HG02763 (cell line): ENCODE measurements around the gene MAFB.
"Not testable (repeated sequence)": the region's sequence is repeated elsewhere in the genome, so short reads cannot be mapped to it uniquely, and the experiment has no call there.

ENCODE experiments used
- ATAC-seq: cut with Tn5 transposase; IDR thresholded peaks from one replicate; pipeline ENCODE4 v1.9.1; 2021; ENCODE audit warnings: mild to moderate bottlenecking, moderate library complexity; ENCODE audit not compliant: unreplicated experiment

MAFB gene

DNA sequence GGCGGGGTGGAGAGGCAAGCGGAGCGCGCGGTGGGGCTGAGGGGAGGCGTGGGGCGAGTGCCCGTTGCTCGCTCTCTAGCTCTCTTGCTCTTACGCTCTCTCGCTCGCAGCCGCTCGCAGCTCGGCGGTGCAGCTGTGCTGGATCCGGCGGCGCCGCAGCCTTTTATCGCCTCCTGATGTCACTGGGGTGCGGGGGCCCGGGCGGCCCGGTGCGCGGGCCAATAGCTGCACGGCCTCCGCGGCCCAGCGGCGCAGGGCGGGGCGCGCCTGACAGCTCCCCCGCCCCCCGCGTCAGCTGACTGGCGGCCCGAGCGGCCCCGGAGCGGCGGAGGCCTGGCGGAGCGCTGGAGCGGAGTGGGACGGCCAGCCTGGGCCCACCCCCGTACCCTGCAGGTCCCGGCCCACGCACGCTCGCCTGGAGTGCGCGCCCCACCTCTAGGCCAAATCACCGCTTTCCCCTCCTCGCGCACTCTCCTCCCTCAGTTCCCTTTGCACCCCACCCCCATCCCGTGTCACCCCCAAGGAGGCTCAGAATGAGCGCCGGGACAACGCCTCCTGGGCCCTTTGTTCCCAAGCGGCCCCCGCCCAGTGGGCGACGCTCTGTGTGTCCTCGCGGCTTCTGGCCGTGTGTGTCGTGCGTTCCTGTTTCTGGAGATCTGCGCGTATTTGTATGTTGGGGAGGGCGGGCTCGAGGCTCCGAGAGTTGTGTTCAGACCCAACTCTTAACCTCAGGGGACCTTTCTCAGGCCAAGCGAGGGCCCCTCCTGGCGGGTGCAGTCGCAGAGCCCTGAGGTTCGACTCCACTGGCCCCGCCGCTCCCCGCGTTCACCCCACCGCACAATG, at the start of gene MAFB:
TSS of gene MAFB (minus strand) at position 137 of the 843 bp plus-strand sequence. CDS start 386 bp downstream, outside the sequence.
- no peak for ATAC-seq

DNA sequence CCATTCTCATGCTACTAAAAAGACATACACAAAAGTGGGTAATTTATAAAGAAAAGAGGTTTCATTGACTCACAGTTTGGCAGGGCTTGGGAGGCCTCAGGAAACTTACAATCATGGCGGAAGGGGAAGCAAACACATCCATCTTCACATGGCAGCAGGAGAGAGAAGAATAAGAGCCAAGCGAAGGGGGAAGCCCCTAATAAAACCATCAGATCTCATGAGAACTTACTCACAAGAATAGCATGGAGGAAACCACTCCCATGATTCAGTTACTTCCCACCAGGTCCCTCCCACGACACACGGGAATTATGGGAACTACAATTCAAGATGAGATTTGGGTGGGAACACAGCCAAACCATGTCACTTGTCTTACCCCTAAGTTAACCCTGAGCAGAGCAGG, 47.4 kb upstream of the MAFB start:
- ATAC-seq = not testable (repeated sequence)

DNA sequence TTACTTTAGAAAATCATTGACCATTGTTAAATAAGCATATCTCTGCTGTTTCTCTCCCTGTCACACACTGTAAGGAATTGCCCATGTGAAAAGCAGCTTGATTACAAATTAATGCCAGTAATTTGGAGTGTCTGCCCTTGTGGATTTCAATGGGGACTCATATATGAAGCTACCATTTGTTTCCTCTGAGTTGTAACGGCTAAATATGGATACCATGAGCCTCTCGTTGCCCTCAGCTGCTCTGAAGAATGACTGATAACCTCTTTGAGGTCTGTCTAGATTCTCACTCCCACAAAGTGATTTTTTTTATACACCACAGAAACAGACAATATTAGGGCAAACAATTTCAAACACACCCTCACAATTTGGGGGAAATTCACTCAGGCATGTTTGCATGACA, 40.0 kb upstream of the MAFB start:
- ATAC-seq = no peak

- ATAC-seq = no peak
Measured at GRCh38 chr20:40728470-40728869, 39.4 kb upstream of the MAFB start.

GRCh38 chr20:40727960-40728359, 38.9 kb upstream of the MAFB start:
- ATAC-seq = no peak

DNA sequence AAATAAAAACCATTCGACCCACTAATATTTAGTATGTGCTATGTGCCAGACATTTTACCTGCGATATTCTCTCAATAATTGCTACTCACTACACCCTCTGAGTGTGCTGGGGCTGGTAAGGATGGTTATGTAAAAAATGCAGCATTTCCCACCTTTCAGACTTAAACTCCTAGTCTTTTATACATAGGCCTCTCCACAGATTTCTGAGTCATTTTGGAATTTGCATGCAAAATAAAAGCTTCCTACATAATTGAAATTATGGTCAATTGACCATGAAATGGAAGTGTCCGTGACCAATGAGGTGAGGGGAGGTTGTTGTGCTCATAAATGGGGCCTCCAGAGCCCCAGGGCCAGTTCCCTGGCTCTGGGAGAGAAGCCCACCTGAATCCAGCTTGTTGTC, 37.7 kb upstream of the MAFB start:
- ATAC-seq = no peak

DNA sequence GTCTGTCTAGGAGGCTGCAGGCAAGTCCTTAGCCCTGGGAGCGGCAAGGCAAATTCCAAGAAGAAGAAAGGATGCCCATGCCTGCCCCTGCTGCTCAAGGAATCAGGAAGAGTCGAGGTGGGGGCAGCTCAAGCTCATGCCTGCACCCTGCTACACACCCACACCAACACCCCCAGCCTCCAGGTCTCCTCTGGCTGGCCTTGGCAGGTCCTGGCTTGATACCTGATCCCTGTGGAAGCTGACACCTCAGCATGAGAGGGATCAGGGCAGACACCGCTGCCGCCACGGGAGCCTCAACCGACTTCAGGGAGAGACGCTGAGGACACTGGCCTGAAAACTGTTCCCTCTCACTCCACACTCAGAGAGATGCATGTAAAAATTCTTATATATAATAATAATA, 35.5 kb upstream of the MAFB start:
- no peak for ATAC-seq

DNA sequence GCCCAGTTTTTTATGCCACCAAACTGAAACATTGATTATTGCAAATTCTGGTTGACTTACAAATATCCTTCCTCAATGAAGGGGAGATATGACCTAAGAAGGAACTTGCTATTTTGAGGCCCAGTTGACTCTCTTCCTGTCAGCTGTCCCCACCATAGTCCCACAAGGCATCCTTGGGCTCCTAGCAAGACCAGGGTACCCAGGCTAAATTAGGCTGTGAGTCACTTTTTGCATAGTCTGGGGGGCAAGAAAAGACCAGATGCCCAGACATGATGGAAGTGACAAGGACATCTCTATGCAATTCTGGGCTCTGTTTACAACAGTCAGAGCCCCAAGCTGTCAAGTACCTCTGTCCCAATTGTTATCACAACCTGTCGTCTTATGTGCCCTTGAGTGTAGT, 31.8 kb upstream of the MAFB start:
- no peak for ATAC-seq

GRCh38 chr20:40720099-40720498, 31.1 kb upstream of the MAFB start:
- no peak for ATAC-seq

DNA sequence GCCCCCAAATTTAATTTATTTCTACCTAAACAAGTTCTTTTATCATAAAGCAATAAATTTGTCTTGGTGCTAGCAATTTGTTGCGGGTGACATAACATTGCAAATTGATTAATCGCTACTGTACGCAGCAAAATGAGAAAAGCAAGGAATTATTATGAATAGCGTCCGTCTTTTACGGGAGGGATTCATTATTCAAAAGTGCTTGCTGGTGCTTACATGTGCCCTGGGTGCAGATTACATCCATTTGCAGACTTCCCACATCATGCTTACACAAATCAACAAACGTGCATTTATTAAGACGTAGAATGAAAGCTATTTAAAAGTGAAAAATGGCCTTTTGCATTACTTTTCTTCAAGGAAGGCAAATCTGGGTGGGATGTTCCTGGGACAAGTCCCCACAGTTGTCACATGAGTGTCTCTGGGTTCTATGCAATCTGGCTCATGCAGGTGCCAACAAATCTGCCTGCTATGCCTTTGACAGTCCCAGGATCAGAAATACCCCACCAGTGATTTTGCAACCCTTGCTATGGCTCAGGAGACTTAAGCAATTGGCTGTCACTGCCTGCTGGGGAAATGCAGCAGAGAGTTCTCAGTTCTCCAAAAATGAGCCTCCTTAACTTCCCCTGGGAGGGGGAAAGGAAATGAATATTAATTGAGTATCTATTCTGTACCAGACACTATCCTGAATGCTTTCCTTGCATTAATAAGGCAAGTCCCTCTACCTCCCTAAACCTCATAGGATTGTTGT, 30.1 kb upstream of the MAFB start:
- no peak for ATAC-seq

GRCh38 chr20:40718214-40718977, 29.4 kb upstream of the MAFB start:
- ATAC-seq = no peak

GRCh38 chr20:40717343-40717865, 28.4 kb upstream of the MAFB start:
- ATAC-seq = no peak

GRCh38 chr20:40715491-40715890, 26.5 kb upstream of the MAFB start:
- ATAC-seq = no peak

DNA sequence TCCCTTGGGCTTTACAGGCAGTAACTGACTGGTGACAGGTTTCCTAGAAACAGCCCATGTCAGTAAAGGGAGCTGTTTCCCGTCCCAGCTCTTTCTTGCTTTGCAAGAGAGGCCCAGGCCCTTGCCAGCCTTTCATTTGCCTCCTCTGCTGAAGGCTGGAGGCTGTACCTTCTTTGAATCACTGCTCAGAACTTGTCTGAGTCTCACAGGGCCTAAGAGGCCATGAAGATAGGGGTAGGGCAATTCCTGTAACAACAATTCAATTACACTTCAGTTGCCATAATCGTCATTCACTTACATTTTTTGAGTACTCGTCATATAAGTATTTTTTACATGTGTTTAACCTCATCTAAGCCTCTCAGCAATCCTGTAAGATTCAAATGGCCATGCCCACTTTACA, 25.9 kb upstream of the MAFB start:
- no peak for ATAC-seq

GRCh38 chr20:40714109-40714508, 25.1 kb upstream of the MAFB start:
- ATAC-seq = no peak

GRCh38 chr20:40713508-40713907, 24.5 kb upstream of the MAFB start:
- ATAC-seq = no peak

DNA sequence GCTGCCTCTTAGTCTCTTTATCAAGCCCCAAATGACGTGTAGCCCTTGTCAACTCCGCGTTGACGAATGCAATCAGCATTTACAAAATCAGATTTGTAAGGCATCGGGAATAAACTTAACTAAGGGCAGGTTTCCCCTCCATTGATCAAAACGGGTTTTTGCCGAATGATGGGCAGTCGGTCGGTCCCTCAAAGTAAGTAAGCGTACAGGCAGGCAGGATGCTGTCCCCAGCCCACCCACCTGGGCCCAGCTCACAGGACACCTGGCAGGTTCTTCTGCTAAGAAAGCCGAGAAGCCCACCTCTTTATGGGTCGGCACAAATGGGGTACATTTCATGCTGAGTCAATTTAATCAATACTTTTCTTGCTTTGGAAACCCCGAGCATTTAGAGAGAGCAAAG, 22.0 kb upstream of the MAFB start:
- no peak for ATAC-seq

DNA sequence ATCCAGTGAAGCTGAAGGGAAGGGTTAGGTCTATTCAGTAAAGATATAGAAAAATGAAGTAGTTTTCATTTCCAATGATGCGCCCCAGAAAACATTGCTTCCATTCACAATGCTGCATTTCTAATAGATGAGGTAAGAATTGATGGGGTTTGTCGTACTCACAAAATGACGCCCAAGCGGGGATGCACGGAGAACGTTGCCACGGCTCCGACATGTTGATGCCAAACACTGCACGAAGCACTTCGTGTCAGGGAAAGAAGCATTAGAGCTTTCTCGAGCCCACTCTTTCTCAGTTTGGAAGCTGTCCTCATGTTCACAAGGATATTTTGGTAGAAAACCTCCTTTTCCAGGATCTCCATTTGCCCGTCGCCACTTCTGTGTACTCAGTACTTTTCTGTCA, 21.6 kb upstream of the MAFB start:
- ATAC-seq = no peak

- no peak for ATAC-seq
Measured at GRCh38 chr20:40706977-40707582, 18.0 kb upstream of the MAFB start.

DNA sequence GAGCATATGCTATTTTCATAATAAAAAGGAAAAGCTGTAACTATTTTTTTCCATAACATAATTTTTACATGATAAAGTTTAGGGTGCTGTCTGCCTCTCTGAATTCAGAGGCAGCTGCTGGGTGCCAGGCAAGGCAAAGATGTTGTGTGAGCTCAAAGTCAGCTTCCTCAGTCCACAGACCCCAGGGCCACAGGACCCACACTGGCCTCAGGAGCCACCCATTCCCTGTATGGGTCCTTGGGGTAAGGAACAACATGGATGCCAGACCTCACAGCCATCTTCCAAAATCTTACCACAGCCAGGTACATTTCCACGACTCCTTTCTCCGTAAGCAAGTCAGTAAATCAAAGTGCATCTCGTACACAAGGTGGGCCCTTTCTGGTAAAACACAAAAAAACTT, 16.4 kb upstream of the MAFB start:
- no peak for ATAC-seq

GRCh38 chr20:40704828-40705227, 15.8 kb upstream of the MAFB start:
- no peak for ATAC-seq
